ENCODE results near the gene CRTAC1. TPM values are rescaled to one million over a fixed set of nuclear protein-coding genes. Genes with fewer than 3 reads are reported as not detected.

CRTAC1 gene
- total RNA-seq, 1 donor: not detected

DNA sequence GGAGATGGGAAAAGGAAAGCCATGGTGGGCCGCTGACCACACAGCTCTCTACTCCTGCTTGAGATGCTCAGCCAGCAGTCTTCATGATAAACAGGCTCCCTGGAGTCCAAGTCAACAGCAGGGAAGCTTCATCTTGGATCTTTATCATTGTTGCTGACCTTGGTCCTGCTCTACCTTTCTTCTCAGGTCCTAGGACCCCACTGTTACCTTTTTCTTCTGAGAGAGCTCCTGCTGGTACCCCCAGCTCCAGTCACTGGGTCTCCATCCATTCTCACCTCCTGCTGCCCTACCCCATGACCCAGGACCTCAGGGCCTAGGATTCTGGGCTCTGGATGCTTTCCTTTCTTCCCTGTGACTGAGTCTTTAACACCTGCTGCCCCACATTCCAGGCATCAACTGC lies 5.2 kb upstream of the CRTAC1 start:
- peaks cover 55% of the 10 kb centered on the region for H3K27me3 ChIP-seq (ENCODE audit: insufficient read depth, low read length)
- H2AFZ ChIP-seq (ENCODE audit: low read length): no peak overlapping the region

GRCh38 chr10:98033515-98033914 lies 3.1 kb upstream of the CRTAC1 start:
- Histone ChIP-seq H3K9me3 (ENCODE audit: low read depth, low read length) (no peaks in the 10 kb centered on the region), H3K27me3 (ENCODE audit: insufficient read depth, low read length) (peaks cover 56% of the 10 kb centered on the region), H3K4me2 (ENCODE audit: insufficient read depth, low read length) (no peak overlapping the region), H3K27ac (ENCODE audit: low read depth, low read length) (no peak overlapping the region), H3K4me3 (ENCODE audit: insufficient read depth, low read length) (no peak overlapping the region), H3K36me3 (ENCODE audit: insufficient read depth, low read length) (no peaks in the 10 kb centered on the region), H3K4me1 (ENCODE audit: insufficient read depth, low read length) (no peaks in the 10 kb centered on the region), H2AFZ (ENCODE audit: low read length) (no peak overlapping the region), H4K20me1 (ENCODE audit: insufficient read depth, low read length) (no peaks in the 10 kb centered on the region), H3K79me2 (ENCODE audit: insufficient read depth, low read length) (no peaks in the 10 kb centered on the region)
- TF ChIP-seq, protein P1, sequence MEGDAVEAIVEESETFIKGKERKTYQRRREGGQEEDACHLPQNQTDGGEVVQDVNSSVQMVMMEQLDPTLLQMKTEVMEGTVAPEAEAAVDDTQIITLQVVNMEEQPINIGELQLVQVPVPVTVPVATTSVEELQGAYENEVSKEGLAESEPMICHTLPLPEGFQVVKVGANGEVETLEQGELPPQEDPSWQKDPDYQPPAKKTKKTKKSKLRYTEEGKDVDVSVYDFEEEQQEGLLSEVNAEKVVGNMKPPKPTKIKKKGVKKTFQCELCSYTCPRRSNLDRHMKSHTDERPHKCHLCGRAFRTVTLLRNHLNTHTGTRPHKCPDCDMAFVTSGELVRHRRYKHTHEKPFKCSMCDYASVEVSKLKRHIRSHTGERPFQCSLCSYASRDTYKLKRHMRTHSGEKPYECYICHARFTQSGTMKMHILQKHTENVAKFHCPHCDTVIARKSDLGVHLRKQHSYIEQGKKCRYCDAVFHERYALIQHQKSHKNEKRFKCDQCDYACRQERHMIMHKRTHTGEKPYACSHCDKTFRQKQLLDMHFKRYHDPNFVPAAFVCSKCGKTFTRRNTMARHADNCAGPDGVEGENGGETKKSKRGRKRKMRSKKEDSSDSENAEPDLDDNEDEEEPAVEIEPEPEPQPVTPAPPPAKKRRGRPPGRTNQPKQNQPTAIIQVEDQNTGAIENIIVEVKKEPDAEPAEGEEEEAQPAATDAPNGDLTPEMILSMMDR (IDR thresholded peaks at IDR 0.05; ENCODE audit: extremely low read depth, low read depth, low read length): no peak
- no peak for DNase-seq (ENCODE audit: insufficient read length, low spot score, missing footprints)

More for the DNA sequence above, 5.2 kb upstream of the CRTAC1 start:
- Histone ChIP-seq H3K27ac (ENCODE audit: low read depth, low read length) (no peak overlapping the region), H4K20me1 (ENCODE audit: insufficient read depth, low read length) (no peaks in the 10 kb centered on the region), H3K4me3 (ENCODE audit: insufficient read depth, low read length) (no peak overlapping the region), H3K79me2 (ENCODE audit: insufficient read depth, low read length) (no peaks in the 10 kb centered on the region), H3K4me2 (ENCODE audit: insufficient read depth, low read length) (no peak overlapping the region), H3K4me1 (ENCODE audit: insufficient read depth, low read length) (no peaks in the 10 kb centered on the region), H3K36me3 (ENCODE audit: insufficient read depth, low read length) (no peaks in the 10 kb centered on the region), H3K9me3 (ENCODE audit: low read depth, low read length) (no peaks in the 10 kb centered on the region)
- DNase-seq (ENCODE audit: insufficient read length, low spot score, missing footprints): no peak
- TF ChIP-seq, protein P1 (IDR thresholded peaks at IDR 0.05; ENCODE audit: extremely low read depth, low read depth, low read length): no peak

- no peak overlapping the region for H3K4me2 ChIP-seq (ENCODE audit: insufficient read depth, low read length)
- no peaks in the 10 kb centered on the region for H4K20me1 ChIP-seq (ENCODE audit: insufficient read depth, low read length)
- no peak overlapping the region for H2AFZ ChIP-seq (ENCODE audit: low read length)
- no peaks in the 10 kb centered on the region for H3K36me3 ChIP-seq (ENCODE audit: insufficient read depth, low read length)
- no peak overlapping the region for H3K4me3 ChIP-seq (ENCODE audit: insufficient read depth, low read length)
- TF ChIP-seq, protein P1 (IDR thresholded peaks at IDR 0.05; ENCODE audit: extremely low read depth, low read depth, low read length): no peak
- no peak for DNase-seq (ENCODE audit: insufficient read length, low spot score, missing footprints)
- H3K27me3 ChIP-seq (ENCODE audit: insufficient read depth, low read length): peaks cover 54% of the 10 kb centered on the region
- H3K27ac ChIP-seq (ENCODE audit: low read depth, low read length): no peak overlapping the region
- no peaks in the 10 kb centered on the region for H3K9me3 ChIP-seq (ENCODE audit: low read depth, low read length)
- H3K79me2 ChIP-seq (ENCODE audit: insufficient read depth, low read length): no peaks in the 10 kb centered on the region
- no peaks in the 10 kb centered on the region for H3K4me1 ChIP-seq (ENCODE audit: insufficient read depth, low read length)
Measured at GRCh38 chr10:98031440-98031839, 1.0 kb upstream of the CRTAC1 start.

DNA sequence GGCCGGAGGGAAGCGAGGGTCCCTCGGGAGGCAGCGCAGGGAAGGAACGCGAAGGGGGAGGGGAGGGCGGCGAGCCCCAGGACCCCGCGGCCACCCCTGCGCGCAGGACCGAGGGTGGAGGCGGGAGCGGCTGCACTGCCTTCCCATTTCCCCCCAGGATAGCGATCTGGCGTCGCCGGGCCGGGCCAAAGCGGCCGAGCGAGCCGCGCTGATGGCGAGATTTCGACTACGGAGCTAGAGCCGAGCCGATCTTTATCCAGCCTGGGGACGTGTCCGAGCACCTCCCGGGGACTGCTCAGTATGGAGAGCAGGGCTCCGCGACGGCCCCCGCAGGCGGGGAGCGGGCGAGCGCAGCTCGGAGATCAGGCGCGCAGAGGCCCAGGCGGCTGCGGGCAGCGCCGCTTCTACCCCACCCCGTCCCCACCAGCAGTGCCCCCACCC lies 590 bp upstream of the CRTAC1 start:
- DNase-seq (ENCODE audit: insufficient read length, low spot score, missing footprints): no peak
- no peak overlapping the region for H3K4me2 ChIP-seq (ENCODE audit: insufficient read depth, low read length)
- H3K4me3 ChIP-seq (ENCODE audit: insufficient read depth, low read length): no peak overlapping the region
- H3K27ac ChIP-seq (ENCODE audit: low read depth, low read length): no peak overlapping the region
- H4K20me1 ChIP-seq (ENCODE audit: insufficient read depth, low read length): no peaks in the 10 kb centered on the region
- H3K79me2 ChIP-seq (ENCODE audit: insufficient read depth, low read length): no peaks in the 10 kb centered on the region
- H2AFZ ChIP-seq (ENCODE audit: low read length): no peak overlapping the region
- H3K27me3 ChIP-seq (ENCODE audit: insufficient read depth, low read length): peaks cover 54% of the 10 kb centered on the region
- TF ChIP-seq, protein P1 (IDR thresholded peaks at IDR 0.05; ENCODE audit: extremely low read depth, low read depth, low read length): no peak
- no peaks in the 10 kb centered on the region for H3K4me1 ChIP-seq (ENCODE audit: insufficient read depth, low read length)
- H3K9me3 ChIP-seq (ENCODE audit: low read depth, low read length): no peaks in the 10 kb centered on the region
- H3K36me3 ChIP-seq (ENCODE audit: insufficient read depth, low read length): no peaks in the 10 kb centered on the region

All from osteoblast (primary cell).